Natural killer cell (primary cell): ENCODE measurements around the gene TAF15. TPM values are rescaled to one million over a fixed set of nuclear protein-coding genes. Genes with fewer than 3 reads are reported as not detected.

Experiments used
- ATAC-seq, 3 donors: fragments of 150-1000 bp in 2 of 3; fragments of 200-7000 bp in 1 of 3; cut with Tn5 transposase; 1 replicate in 1 of 3; 2 replicates in 2 of 3; pipeline ENCODE4 v1.10.0; 2021; ENCODE audit warnings: mild to moderate bottlenecking in 2 of 3, moderate library complexity in 2 of 3
- DNase-seq, 2 donors: peaks; one replicate each; pipeline versions ENCODE4 v3.0.0 to v3.0.0-alpha.2; 2013 to 2021; ENCODE audit warnings: mixed read lengths in 1 of 2
- H3K27ac ChIP-seq: one replicate; pipeline ENCODE4 v1.5.1; 2013; ENCODE audit warnings: mild to moderate bottlenecking, low read length
- H3K27me3 ChIP-seq: one replicate; pipeline ENCODE4 v1.6.1; 2013; ENCODE audit warnings: low read length; ENCODE audit not compliant: control insufficient read depth, insufficient read depth
- H3K36me3 ChIP-seq: one replicate; pipeline ENCODE4 v1.6.1; 2013; ENCODE audit warnings: low read length; ENCODE audit not compliant: control insufficient read depth, insufficient read depth
- H3K4me1 ChIP-seq: one replicate; pipeline ENCODE4 v1.6.1; 2013; ENCODE audit warnings: low read length; ENCODE audit not compliant: control insufficient read depth, insufficient read depth
- H3K4me3 ChIP-seq: one replicate; pipeline ENCODE4 v1.5.1; 2013; ENCODE audit warnings: low read length
- H3K9me3 ChIP-seq: one replicate; pipeline ENCODE4 v1.6.1; 2013; ENCODE audit warnings: low read length; ENCODE audit not compliant: control insufficient read depth, insufficient read depth
- H3K27ac Mint-ChIP-seq, 2 donors: one replicate each; pipeline ENCODE4 v1.8.0; 2022; ENCODE audit warnings: mild to moderate bottlenecking in 2 of 2, mixed read lengths in 2 of 2, moderate library complexity in 1 of 2
- H3K27me3 Mint-ChIP-seq, 2 donors: one replicate each; pipeline ENCODE4 v1.8.0; 2022; ENCODE audit warnings: low read depth in 2 of 2, mixed read lengths in 2 of 2
- H3K36me3 Mint-ChIP-seq: one replicate; pipeline ENCODE4 v1.8.0; 2022; ENCODE audit warnings: mixed read lengths
- H3K4me1 Mint-ChIP-seq, 2 donors: one replicate each; pipeline ENCODE4 v1.8.0; 2022; ENCODE audit warnings: mixed read lengths in 2 of 2
- H3K4me3 Mint-ChIP-seq: one replicate; pipeline ENCODE4 v1.8.0; 2022; ENCODE audit warnings: mild to moderate bottlenecking, moderate library complexity, mixed read lengths
- H3K9me3 Mint-ChIP-seq, 2 donors: one replicate each; pipeline ENCODE4 v1.8.0; 2022; ENCODE audit warnings: mixed read lengths in 2 of 2
- WGBS: methylation state at CpG from one replicate; pipeline ENCODE4 v1.1.7; 2013; ENCODE audit warnings: missing lambda C conversion rate; ENCODE audit not compliant: insufficient coverage; 5-methylcytosine and 5-hydroxymethylcytosine counted together
- intact Hi-C: fragments of 100-400 bp; cut with micrococcal nuclease; formaldehyde crosslinking; loops from one replicate; pipeline ENCODE4 v1.14.2; 2022
- total RNA-seq, 4 donors: library from RNA; stranded (reverse); fragments of 120-200 nt in 1 of 4; gene quantifications; one replicate each; pipeline versions ENCODE4 v1.2.3 to v1.2.4, GENCODE V29; 2013 to 2022
- TF ChIP-seq, protein P1 (sequence below): fragments of 200-600 bp; IDR thresholded peaks from one replicate; pipeline ENCODE4 v1.8.0; 2022; ENCODE audit warnings: antibody characterized with exemption

Gene TAF15
- total RNA-seq, 3 donors from 2014 or later (not counting 1 experiment from before 2014, with no cell fraction given) = 214 to 253 (median 214) TPM

DNA sequence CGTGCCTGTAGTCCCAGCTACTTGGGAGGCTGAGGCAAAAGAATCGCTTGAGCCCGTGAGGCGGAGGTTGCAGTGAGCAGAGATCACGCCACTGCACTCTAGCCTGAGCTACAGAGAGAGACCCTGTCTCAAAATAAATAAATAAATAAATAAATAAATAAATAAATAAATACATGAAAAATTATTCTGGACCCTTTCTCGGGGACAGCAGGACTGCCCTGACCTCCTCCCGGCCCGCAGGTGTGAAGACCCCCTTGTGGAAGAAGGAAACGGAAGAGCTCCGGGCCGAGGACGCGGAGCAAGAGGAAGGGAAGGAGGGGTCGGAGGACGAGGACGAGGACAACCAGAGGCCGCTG, 45.5 kb upstream of the TAF15 start:
- peaks cover 15% of the 10 kb centered on the region for H3K4me1 ChIP-seq
- ATAC-seq (no peak), DNase-seq (no peak)
- TF ChIP-seq, protein P1, sequence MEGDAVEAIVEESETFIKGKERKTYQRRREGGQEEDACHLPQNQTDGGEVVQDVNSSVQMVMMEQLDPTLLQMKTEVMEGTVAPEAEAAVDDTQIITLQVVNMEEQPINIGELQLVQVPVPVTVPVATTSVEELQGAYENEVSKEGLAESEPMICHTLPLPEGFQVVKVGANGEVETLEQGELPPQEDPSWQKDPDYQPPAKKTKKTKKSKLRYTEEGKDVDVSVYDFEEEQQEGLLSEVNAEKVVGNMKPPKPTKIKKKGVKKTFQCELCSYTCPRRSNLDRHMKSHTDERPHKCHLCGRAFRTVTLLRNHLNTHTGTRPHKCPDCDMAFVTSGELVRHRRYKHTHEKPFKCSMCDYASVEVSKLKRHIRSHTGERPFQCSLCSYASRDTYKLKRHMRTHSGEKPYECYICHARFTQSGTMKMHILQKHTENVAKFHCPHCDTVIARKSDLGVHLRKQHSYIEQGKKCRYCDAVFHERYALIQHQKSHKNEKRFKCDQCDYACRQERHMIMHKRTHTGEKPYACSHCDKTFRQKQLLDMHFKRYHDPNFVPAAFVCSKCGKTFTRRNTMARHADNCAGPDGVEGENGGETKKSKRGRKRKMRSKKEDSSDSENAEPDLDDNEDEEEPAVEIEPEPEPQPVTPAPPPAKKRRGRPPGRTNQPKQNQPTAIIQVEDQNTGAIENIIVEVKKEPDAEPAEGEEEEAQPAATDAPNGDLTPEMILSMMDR = no peak
- Mint-ChIP-seq H3K27me3 (peaks cover 5 to 7% of the 10 kb centered on the region in 2 donors), H3K9me3 (no peaks in the 10 kb centered on the region), H3K36me3 (no peaks in the 10 kb centered on the region), H3K4me1 (peaks cover 6 to 9% of the 10 kb centered on the region in 2 donors), H3K27ac (peak overlapping the region; percentile 38 to 88), H3K4me3 (peak overlapping the region; percentile 95)
- 32% methylated on average over 17 of the region's 17 CpGs for WGBS
- H3K36me3 ChIP-seq = no peaks in the 10 kb centered on the region
- peak overlapping the region; percentile 83 for H3K4me3 ChIP-seq
- intact Hi-C loops = loop anchor here (1.0 kb wide), 1 partner anchor 46 kb away; the partner anchor contains the start of gene TAF15
- no peaks in the 10 kb centered on the region for H3K27me3 ChIP-seq
- H3K27ac ChIP-seq = peak overlapping the region; percentile 65
- no peaks in the 10 kb centered on the region for H3K9me3 ChIP-seq

- H3K9me3 Mint-ChIP-seq = no peaks in the 10 kb centered on the region
- Histone ChIP-seq H3K4me1 (peaks cover 15% of the 10 kb centered on the region), H3K27ac (peak overlapping the region; percentile 65), H3K27me3 (no peaks in the 10 kb centered on the region), H3K4me3 (peak overlapping the region; percentile 83), H3K9me3 (no peaks in the 10 kb centered on the region), H3K36me3 (no peaks in the 10 kb centered on the region)
- ATAC-seq (peak; percentile 86 to 92 (median 88)), DNase-seq (peak; percentile 87 to 92)
- no peaks in the 10 kb centered on the region for H3K36me3 Mint-ChIP-seq
- peaks cover 5 to 7% of the 10 kb centered on the region in 2 donors for H3K27me3 Mint-ChIP-seq
- intact Hi-C loops = loop anchor here (1.0 kb wide), 1 partner anchor 45 kb away; the partner anchor contains the start of gene TAF15
- peak overlapping the region; percentile 95 for H3K4me3 Mint-ChIP-seq
- peaks cover 6 to 9% of the 10 kb centered on the region in 2 donors for H3K4me1 Mint-ChIP-seq
- WGBS = 1% methylated on average over 75 of the region's 75 CpGs
- TF ChIP-seq, protein P1 = peak; percentile 85
- H3K27ac Mint-ChIP-seq = peak overlapping the region; percentile 66 to 88
Observed at GRCh38 chr17:35764123-35764991, 44.9 kb upstream of the TAF15 start.

DNA sequence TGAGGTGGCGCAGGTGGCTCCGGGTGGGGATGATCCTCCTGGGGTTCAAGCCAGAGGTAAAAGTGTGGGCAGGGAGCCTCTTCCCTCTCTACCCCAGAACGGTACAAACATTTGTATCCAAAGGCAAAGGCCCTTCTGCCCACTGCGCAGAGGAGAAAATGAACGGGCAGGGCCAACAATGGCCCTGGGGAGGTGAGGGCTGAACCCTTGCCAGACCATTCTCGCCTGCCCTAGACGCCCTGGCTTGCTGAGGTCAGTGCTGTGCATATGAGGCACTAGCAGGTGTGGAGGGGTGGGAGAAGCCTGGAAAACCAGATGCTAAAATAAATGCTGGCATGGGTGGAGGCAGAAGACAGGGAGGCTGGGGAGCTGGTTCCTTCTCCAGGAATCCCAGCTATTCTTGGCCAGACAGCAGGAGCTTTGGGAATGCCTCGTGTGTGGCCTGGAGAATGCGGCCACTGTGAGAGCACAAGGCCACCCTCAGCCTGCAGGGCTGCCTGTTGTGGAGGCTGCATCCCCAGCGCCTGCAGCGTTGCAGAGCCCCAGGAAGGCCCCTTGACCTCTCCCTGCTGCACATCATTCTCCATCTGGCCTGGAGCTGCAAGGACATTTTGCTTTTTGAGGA, 44.1 kb upstream of the TAF15 start:
- peaks cover 5 to 7% of the 10 kb centered on the region in 2 donors for H3K27me3 Mint-ChIP-seq
- Histone ChIP-seq H3K4me1 (peaks cover 15% of the 10 kb centered on the region), H3K9me3 (no peaks in the 10 kb centered on the region), H3K27me3 (no peaks in the 10 kb centered on the region), H3K36me3 (no peaks in the 10 kb centered on the region), H3K4me3 (peak overlapping the region; percentile 83), H3K27ac (no peak overlapping the region)
- H3K27ac Mint-ChIP-seq = peak overlapping the region; percentile 66 to 88
- intact Hi-C loops = no loop called here
- no peaks in the 10 kb centered on the region for H3K36me3 Mint-ChIP-seq
- ATAC-seq = no peak
- 82% methylated on average over 11 of the region's 11 CpGs for WGBS
- H3K4me3 Mint-ChIP-seq = peak overlapping the region; percentile 95
- no peak for DNase-seq
- H3K9me3 Mint-ChIP-seq = no peaks in the 10 kb centered on the region
- TF ChIP-seq, protein P1 = no peak
- H3K4me1 Mint-ChIP-seq = peaks cover 6 to 9% of the 10 kb centered on the region in 2 donors
